ENCODE data around the gene TMX2. TPM values are rescaled to one million over a fixed set of nuclear protein-coding genes. Genes with fewer than 3 reads are reported as not detected.

TMX2 gene
- total RNA-seq, 4 donors from 2014 or later = 32.8 to 72.7 (median 34.1) TPM

- no peak for TF ChIP-seq CTCF (IDR thresholded peaks at IDR 0.05; ENCODE audit: low read depth)
Measured at GRCh38 chr11:57772562-57772961, 60.2 kb downstream of the TMX2 start.

GRCh38 chr11:57773026-57773598 is 60.7 kb downstream of the TMX2 start:
- TF ChIP-seq CTCF (IDR thresholded peaks at IDR 0.05; ENCODE audit: low read depth) = no peak

GRCh38 chr11:57775491-57775890 is 63.1 kb downstream of the TMX2 start:
- TF ChIP-seq CTCF (IDR thresholded peaks at IDR 0.05; ENCODE audit: low read depth) = no peak

GRCh38 chr11:57776031-57776521 is 63.7 kb downstream of the TMX2 start:
- TF ChIP-seq CTCF (IDR thresholded peaks at IDR 0.05; ENCODE audit: low read depth) = no peak

- no peak for TF ChIP-seq CTCF (IDR thresholded peaks at IDR 0.05; ENCODE audit: low read depth)
Measured at GRCh38 chr11:57776577-57777210, 64.3 kb downstream of the TMX2 start.

- TF ChIP-seq CTCF (IDR thresholded peaks at IDR 0.05; ENCODE audit: low read depth) = no peak
Measured at GRCh38 chr11:57777969-57778317, 65.5 kb downstream of the TMX2 start.

- no peak for TF ChIP-seq CTCF (IDR thresholded peaks at IDR 0.05; ENCODE audit: low read depth)
Measured at GRCh38 chr11:57778318-57779037, 66.1 kb downstream of the TMX2 start.

Measured in subcutaneous adipose tissue (tissue), 4 donors.